GM19043 (cell line): ENCODE measurements around the gene MMP2.

Experiments used
- ATAC-seq: cut with Tn5 transposase; IDR thresholded peaks from one replicate; pipeline ENCODE4 v1.9.1; 2021; ENCODE audit warnings: low read depth; ENCODE audit not compliant: unreplicated experiment

Gene MMP2

GRCh38 chr16:55491691-55492090 is 12.7 kb downstream of the MMP2 start:
- ATAC-seq, result no peak

DNA sequence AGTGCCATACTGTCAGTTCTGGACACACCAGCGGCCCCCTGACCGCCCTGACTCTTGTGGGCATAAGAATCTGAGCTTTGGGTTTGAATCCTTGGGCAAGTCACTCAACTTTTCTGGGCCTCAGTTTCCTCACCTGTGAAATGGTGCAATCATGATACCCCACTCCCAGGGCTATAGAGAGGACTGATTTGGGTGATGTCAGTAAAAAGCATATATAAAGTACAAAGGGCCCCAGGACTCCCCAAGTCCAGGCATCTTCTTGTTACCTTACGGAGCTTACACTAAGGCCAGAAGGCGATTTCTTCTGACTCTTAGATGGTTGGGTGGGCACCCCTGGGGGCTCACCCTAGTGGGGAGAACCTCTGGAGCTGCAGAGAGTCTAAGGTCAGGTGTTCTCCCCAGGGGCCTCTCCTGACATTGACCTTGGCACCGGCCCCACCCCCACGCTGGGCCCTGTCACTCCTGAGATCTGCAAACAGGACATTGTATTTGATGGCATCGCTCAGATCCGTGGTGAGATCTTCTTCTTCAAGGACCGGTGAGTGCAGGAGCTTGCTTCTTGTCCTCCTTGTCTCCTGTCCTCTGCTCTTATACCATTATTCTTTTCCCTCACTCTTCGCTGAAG is 13.9 kb downstream of the MMP2 start:
- ATAC-seq, result no peak

DNA sequence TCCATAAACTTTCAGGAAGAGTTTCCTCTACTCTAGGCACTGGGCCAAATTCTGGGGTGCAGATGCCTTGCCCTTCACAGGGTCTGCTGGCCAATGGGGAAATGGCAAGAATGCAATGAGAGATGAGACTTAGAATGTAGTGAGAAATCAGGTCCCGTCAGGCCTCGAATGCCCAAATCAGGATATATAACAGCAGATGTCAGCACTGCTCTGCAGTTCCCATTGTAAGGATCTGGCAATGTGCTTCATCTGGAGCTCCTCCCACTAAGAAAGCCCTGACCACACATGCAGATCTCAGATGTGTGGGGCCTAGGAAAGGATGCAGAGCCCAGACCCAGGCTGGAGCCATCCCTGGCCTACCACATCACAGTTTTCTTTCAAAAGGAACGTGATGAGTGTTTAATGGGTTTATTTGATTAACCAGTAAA is 16.0 kb downstream of the MMP2 start:
- no peak for ATAC-seq

DNA sequence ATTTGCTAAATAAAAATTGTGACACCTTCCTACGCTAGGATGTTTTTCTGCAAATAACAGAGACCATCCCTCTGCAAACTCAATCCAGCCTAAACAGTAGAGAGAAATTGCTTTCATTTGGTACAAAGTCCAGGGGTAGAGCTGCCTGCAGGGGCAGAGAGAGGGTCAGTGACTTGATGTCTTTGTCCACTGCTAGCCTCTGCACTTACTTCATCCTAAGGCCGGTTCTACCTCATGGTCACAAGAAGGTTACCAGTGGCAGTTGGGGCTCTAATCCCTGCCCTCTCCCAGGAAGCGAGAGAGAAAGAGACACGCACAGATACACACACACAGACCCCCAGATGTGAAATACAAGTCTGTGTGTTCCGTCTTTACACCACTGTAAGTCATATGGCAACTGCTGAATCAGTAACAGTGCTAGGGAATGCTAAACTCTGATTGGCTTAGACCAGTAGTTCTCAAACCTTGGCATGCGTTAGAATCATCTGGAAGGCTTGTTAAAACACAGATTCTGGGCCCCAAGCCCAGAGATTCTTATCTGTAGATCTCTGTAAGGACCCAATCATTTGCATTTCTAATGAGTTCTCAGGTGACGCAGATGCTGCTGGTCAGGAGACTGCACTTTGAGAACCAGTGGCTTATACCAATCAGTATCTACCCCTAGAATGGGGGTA is 16.8 kb downstream of the MMP2 start:
- ATAC-seq, result no peak

- no peak for ATAC-seq
Observed at GRCh38 chr16:55496509-55497145, 17.6 kb downstream of the MMP2 start.

DNA sequence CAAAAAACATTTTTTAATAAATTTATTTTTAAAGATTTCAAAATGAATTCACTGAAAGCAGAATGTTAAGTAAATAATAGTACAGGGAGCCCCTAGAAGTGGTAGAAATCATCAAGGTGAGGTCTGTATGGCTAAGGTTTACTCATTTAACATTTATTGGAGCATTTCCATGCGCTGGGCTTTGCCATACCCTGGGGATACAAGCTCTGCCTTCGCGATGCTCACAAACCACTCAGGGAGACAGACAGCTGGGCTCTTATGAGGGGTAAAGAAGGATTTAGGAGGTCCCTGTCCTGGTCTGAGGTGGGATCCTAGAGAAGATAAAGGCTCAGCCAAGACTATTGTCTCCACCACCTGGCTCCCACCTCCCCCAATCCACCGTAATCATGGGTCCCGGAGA is 18.6 kb downstream of the MMP2 start:
- ATAC-seq, result no peak

GRCh38 chr16:55498101-55498500 is 19.1 kb downstream of the MMP2 start:
- no peak for ATAC-seq

- ATAC-seq, result no peak
Observed at GRCh38 chr16:55499281-55499680, 20.3 kb downstream of the MMP2 start.

- ATAC-seq, result no peak
Observed at GRCh38 chr16:55499951-55500529, 21.0 kb downstream of the MMP2 start.

DNA sequence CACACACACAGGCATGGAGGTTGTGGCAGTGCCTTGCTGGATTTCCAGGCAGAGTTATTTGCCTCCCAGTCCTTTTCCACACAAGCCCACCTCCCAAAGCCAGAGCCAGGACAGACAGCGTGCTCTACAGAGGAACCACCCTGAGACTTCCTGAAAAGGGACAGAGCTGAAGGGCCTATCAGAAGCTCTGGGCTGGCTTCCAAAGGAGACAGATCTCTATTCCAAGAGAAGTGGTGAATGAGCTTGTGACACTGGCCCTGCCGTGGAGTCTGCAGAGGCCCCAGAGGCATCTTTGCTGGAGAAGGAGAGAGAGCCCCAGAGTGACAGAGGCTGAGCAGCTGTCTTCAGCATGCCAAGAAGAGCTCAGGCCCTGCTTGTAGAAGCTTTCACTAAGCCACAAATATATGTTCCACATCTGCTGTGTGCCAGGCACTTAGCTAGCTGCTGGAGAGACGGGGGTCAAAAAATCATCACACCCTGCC is 21.6 kb downstream of the MMP2 start:
- no peak for ATAC-seq

GRCh38 chr16:55501549-55502322 is 22.7 kb downstream of the MMP2 start:
- no peak for ATAC-seq

GRCh38 chr16:55502801-55503366 is 23.9 kb downstream of the MMP2 start:
- ATAC-seq, result no peak

- ATAC-seq, result no peak
Observed at GRCh38 chr16:55503726-55504550, 24.9 kb downstream of the MMP2 start.

- no peak for ATAC-seq
Observed at GRCh38 chr16:55505333-55506015, 26.5 kb downstream of the MMP2 start.

DNA sequence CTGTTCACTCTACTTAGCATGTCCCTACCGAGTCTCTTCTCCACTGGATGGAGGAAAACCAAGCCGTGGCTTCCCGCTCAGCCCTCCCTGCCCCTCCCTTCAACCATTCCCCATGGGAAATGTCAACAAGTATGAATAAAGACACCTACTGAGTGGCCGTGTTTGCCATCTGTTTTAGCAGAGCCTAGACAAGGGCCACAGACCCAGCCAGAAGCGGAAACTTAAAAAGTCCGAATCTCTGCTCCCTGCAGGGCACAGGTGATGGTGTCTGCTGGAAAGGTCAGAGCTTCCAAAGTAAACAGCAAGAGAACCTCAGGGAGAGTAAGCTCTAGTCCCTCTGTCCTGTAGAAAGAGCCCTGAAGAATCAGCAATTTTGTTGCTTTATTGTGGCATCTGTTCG is 27.1 kb downstream of the MMP2 start:
- no peak for ATAC-seq

DNA sequence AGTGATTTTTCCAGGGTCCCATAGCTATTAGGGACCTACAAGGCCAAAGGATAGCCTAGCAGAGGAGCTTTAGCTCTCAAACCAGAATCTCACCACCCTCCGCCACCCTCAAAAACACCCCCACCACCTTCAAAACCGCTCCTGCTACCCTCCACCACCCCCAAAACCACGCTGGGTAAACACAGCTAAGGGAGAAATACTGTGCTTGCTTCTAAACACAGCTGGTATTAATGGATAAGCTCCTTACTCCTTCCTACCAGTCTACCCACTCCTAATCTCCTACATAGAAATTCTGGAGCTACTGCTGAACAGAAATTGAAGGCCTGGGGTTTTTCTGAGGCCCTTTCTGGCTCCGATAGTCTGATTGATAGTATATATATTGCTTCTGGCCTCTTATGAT is 27.7 kb downstream of the MMP2 start:
- no peak for ATAC-seq

GRCh38 chr16:55508271-55508921 is 29.4 kb downstream of the MMP2 start:
- ATAC-seq, result no peak
